HL-60 (cell line): ENCODE measurements around the gene TESK2.
"Not testable (repeated sequence)": the region's sequence is repeated elsewhere in the genome, so short reads cannot be mapped to it uniquely, and the experiment has no call there.

Experiments
- DNase-seq, 2 experiments: peaks; one replicate each; pipeline ENCODE4 v3.0.0-alpha.2; 2010 to 2020; ENCODE audit warnings: low read depth in 1 of 2, low spot score in 1 of 2
- H3K27ac ChIP-seq: fragments of 250-450 bp; sonication (Bioruptor Pico); replicated peaks from 2 replicates; pipeline ENCODE4 v1.5.1; 2020; ENCODE audit warnings: mild to moderate bottlenecking, moderate library complexity
- H3K27me3 ChIP-seq: fragments of 250-450 bp; sonication (Bioruptor Pico); 2 replicates; pipeline ENCODE4 v1.5.1; 2021; ENCODE audit warnings: mild to moderate bottlenecking, moderate library complexity; ENCODE audit not compliant: insufficient read depth, poor library complexity, severe bottlenecking
- H3K4me3 ChIP-seq: replicated peaks from 2 replicates; pipeline ENCODE4 v1.5.1; 2011; ENCODE audit warnings: mild to moderate bottlenecking, control low read depth, low read length; ENCODE audit not compliant: insufficient read depth
- GABPA ChIP-seq: IDR thresholded peaks from 2 replicates; pipeline ENCODE4 v1.6.1; 2012; ENCODE audit warnings: low read depth
- POLR2AphosphoS5 ChIP-seq: IDR thresholded peaks from 2 replicates; pipeline ENCODE4 v1.6.1; 2012; ENCODE audit warnings: low read depth
- REST ChIP-seq: IDR thresholded peaks from 2 replicates; pipeline ENCODE4 v1.6.1; 2012; ENCODE audit warnings: low read depth; ENCODE audit not compliant: insufficient replicate concordance
- SPI1 ChIP-seq: IDR thresholded peaks from 2 replicates; pipeline ENCODE4 v1.6.1; 2012; ENCODE audit warnings: low read depth, mild to moderate bottlenecking, borderline replicate concordance
- TF ChIP-seq, protein P1 (sequence below): IDR thresholded peaks from one replicate; pipeline ENCODE4 v1.5.1; 2011; ENCODE audit warnings: low read length, control low read depth, inconsistent platforms; ENCODE audit not compliant: insufficient read depth

TESK2 gene

GRCh38 chr1:45531873-45532272, 40.9 kb upstream of the TESK2 start:
- no peak for DNase-seq
- Histone ChIP-seq H3K27me3 (no peaks in the 10 kb centered on the region), H3K27ac (no peak overlapping the region), H3K4me3 (no peak overlapping the region)
- TF ChIP-seq, protein P1, sequence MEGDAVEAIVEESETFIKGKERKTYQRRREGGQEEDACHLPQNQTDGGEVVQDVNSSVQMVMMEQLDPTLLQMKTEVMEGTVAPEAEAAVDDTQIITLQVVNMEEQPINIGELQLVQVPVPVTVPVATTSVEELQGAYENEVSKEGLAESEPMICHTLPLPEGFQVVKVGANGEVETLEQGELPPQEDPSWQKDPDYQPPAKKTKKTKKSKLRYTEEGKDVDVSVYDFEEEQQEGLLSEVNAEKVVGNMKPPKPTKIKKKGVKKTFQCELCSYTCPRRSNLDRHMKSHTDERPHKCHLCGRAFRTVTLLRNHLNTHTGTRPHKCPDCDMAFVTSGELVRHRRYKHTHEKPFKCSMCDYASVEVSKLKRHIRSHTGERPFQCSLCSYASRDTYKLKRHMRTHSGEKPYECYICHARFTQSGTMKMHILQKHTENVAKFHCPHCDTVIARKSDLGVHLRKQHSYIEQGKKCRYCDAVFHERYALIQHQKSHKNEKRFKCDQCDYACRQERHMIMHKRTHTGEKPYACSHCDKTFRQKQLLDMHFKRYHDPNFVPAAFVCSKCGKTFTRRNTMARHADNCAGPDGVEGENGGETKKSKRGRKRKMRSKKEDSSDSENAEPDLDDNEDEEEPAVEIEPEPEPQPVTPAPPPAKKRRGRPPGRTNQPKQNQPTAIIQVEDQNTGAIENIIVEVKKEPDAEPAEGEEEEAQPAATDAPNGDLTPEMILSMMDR: no peak
- no peak for TF ChIP-seq POLR2AphosphoS5
- TF ChIP-seq REST: no peak

- DNase-seq: no peak
- Histone ChIP-seq H3K27ac (no peak overlapping the region), H3K27me3 (no peaks in the 10 kb centered on the region), H3K4me3 (no peak overlapping the region)
- TF ChIP-seq GABPA: no peak
- TF ChIP-seq SPI1: no peak
Measured at GRCh38 chr1:45530632-45531135, 39.7 kb upstream of the TESK2 start.

GRCh38 chr1:45526135-45526644, 35.2 kb upstream of the TESK2 start:
- no peak overlapping the region for H3K4me3 ChIP-seq
- TF ChIP-seq POLR2AphosphoS5 (no peak), GABPA (no peak), REST (no peak), SPI1 (no peak)
- TF ChIP-seq, protein P1: no peak
- no peak for DNase-seq
- H3K27me3 ChIP-seq: no peaks in the 10 kb centered on the region
- no peak overlapping the region for H3K27ac ChIP-seq

DNA sequence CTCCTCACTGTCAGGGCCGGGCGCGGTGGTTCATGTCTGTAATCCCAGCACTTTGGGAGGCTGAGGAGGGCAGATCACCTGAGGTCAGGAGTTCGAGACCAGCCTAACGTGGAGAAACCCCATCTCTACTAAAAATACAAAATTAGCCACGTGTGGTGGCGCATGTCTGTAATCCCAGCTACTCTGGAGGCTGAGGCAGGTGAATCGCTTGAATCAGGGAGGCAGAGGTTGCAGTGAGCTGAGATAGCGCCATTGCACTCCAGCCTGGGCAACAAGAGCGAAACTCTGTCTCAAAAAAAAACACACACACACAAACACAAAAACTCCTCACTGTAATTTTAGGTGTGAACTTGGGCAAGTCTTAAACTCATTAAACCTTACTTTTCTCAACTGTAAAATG, 33.0 kb upstream of the TESK2 start:
- not testable (repeated sequence) for DNase-seq, H3K27me3 ChIP-seq, H3K27ac ChIP-seq, H3K4me3 ChIP-seq

DNA sequence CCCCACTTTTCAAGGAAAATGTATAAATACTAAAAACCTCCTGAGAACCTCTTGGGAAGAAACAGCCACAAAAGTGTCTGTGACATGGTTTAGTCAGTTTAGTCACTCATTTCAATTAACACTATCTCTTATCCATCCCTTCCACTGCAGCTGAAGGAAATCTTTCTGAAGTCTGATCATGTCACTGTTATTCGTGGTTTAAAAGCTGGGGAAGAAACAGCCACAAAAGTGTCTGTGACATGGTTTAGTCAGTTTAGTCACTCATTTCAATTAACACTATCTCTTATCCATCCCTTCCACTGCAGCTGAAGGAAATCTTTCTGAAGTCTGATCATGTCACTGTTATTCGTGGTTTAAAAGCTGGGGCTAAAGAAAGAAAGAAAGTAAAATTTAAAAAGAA, 32.6 kb upstream of the TESK2 start:
- DNase-seq, H3K27ac ChIP-seq, H3K27me3 ChIP-seq: not testable (repeated sequence)

More for the DNA sequence above, 32.6 kb upstream of the TESK2 start:
- not testable (repeated sequence) for H3K4me3 ChIP-seq
